ENCODE measurements around the gene PCNA. TPM values are rescaled to one million over a fixed set of nuclear protein-coding genes. Genes with fewer than 3 reads are reported as not detected.
"Not testable (repeated sequence)": the region's sequence is repeated elsewhere in the genome, so short reads cannot be mapped to it uniquely, and the experiment has no call there.

PCNA gene
- total RNA-seq, 1 donor from 2014 or later, result 48.1 TPM

- no peak for TF ChIP-seq CTCF (IDR thresholded peaks at IDR 0.05)
- intact Hi-C loops (cut with DNase I), result no loop called here
- H3K4me3 ChIP-seq, result peak overlapping the region; percentile 42
These were observed 41.9 kb downstream of the PCNA start for GRCh38 chr20:5077761-5078387.

GRCh38 chr20:5076913-5077312 is 42.8 kb downstream of the PCNA start:
- ATAC-seq; intact Hi-C loops (cut with DNase I); H3K4me3 ChIP-seq; H3K9me3 ChIP-seq; H3K36me3 ChIP-seq; H3K27ac ChIP-seq; H3K27me3 ChIP-seq (ENCODE audit: low read depth); DNase-seq: not testable (repeated sequence)
- peaks cover 53% of the 10 kb centered on the region for H3K4me1 ChIP-seq

More at GRCh38 chr20:5077761-5078387, 41.9 kb downstream of the PCNA start:
- H3K4me1 ChIP-seq, result peaks cover 50% of the 10 kb centered on the region
- no peaks in the 10 kb centered on the region for H3K36me3 ChIP-seq
- H3K27ac ChIP-seq, result peak overlapping the region; percentile 87
- ATAC-seq (peak; percentile 2 to 29), DNase-seq (no peak)
- H3K9me3 ChIP-seq, result no peaks in the 10 kb centered on the region
- no peaks in the 10 kb centered on the region for H3K27me3 ChIP-seq (ENCODE audit: low read depth)

GRCh38 chr20:5074232-5074674 is 45.5 kb downstream of the PCNA start:
- intact Hi-C loops (cut with DNase I), result no loop called here
- no peak for ATAC-seq
- TF ChIP-seq CTCF (IDR thresholded peaks at IDR 0.05), result no peak
- Histone ChIP-seq H3K4me3 (no peak overlapping the region), H3K9me3 (no peaks in the 10 kb centered on the region), H3K36me3 (no peaks in the 10 kb centered on the region), H3K27me3 (ENCODE audit: low read depth) (no peaks in the 10 kb centered on the region), H3K4me1 (peaks cover 37% of the 10 kb centered on the region), H3K27ac (peak overlapping the region; percentile 72)
- DNase-seq, result no peak

- Histone ChIP-seq H3K36me3 (no peaks in the 10 kb centered on the region), H3K27ac (peak overlapping the region; percentile 72), H3K9me3 (no peaks in the 10 kb centered on the region), H3K4me3 (no peak overlapping the region), H3K4me1 (peaks cover 32% of the 10 kb centered on the region), H3K27me3 (ENCODE audit: low read depth) (no peaks in the 10 kb centered on the region)
- no peak for TF ChIP-seq CTCF (IDR thresholded peaks at IDR 0.05)
- DNase-seq (peak; percentile 55), ATAC-seq (no peak)
- intact Hi-C loops (cut with DNase I), result no loop called here
These were observed 46.0 kb downstream of the PCNA start for GRCh38 chr20:5073660-5074231.

- DNase-seq, result peak; percentile 92
- ATAC-seq, result peak; percentile 97
- intact Hi-C loops (cut with DNase I), result no loop called here
- Histone ChIP-seq H3K27ac (peak overlapping the region; percentile 72), H3K4me1 (peaks cover 27% of the 10 kb centered on the region), H3K36me3 (no peaks in the 10 kb centered on the region), H3K4me3 (no peak overlapping the region), H3K9me3 (no peaks in the 10 kb centered on the region), H3K27me3 (ENCODE audit: low read depth) (no peaks in the 10 kb centered on the region)
- TF ChIP-seq CTCF (IDR thresholded peaks at IDR 0.05), result no peak
These were observed 46.8 kb downstream of the PCNA start for GRCh38 chr20:5072756-5073659.

- H3K27me3 ChIP-seq (ENCODE audit: low read depth); H3K36me3 ChIP-seq; H3K9me3 ChIP-seq; H3K4me3 ChIP-seq; H3K27ac ChIP-seq; ATAC-seq; DNase-seq; intact Hi-C loops (cut with DNase I): not testable (repeated sequence)
- peaks cover 21% of the 10 kb centered on the region for H3K4me1 ChIP-seq
These were observed 47.8 kb downstream of the PCNA start for GRCh38 chr20:5071942-5072341.

Measured in lower lobe of right lung (tissue), 2 donors.